Osteocyte (in vitro differentiated cells): ENCODE measurements around the gene JMJD7. TPM values are rescaled to one million over a fixed set of nuclear protein-coding genes. Genes with fewer than 3 reads are reported as not detected.
A peak's percentile ranks its signal among the peaks of the same experiment; 100 is the strongest.

Experiments used
- DNase-seq: peaks from one replicate; pipeline ENCODE4 v3.0.0; 2021; ENCODE audit warnings: mixed read lengths; ENCODE audit not compliant: unreplicated experiment; ENCODE audit errors: extremely low spot score
- H3K27ac Mint-ChIP-seq: one replicate; pipeline ENCODE4 v1.8.0; 2021; ENCODE audit warnings: mild to moderate bottlenecking, mixed read lengths; ENCODE audit not compliant: unreplicated experiment
- H3K27me3 Mint-ChIP-seq: one replicate; pipeline ENCODE4 v1.8.0; 2021; ENCODE audit warnings: mixed read lengths; ENCODE audit not compliant: unreplicated experiment
- H3K36me3 Mint-ChIP-seq: one replicate; pipeline ENCODE4 v1.8.0; 2021; ENCODE audit warnings: mixed read lengths; ENCODE audit not compliant: unreplicated experiment
- H3K4me1 Mint-ChIP-seq: one replicate; pipeline ENCODE4 v1.8.0; 2021; ENCODE audit warnings: mixed read lengths; ENCODE audit not compliant: unreplicated experiment
- H3K4me3 Mint-ChIP-seq: one replicate; pipeline ENCODE4 v1.8.0; 2021; ENCODE audit warnings: mild to moderate bottlenecking, moderate library complexity, mixed read lengths; ENCODE audit not compliant: unreplicated experiment
- H3K9me3 Mint-ChIP-seq: one replicate; pipeline ENCODE4 v1.8.0; 2021; ENCODE audit warnings: mixed read lengths; ENCODE audit not compliant: unreplicated experiment
- total RNA-seq: library from RNA; stranded (reverse); gene quantifications from 2 replicates; pipeline ENCODE4 v1.2.1, GENCODE V29; 2021
- TF ChIP-seq, protein P1 (sequence below): fragments of 200-600 bp; sonication (generic); IDR thresholded peaks from 2 replicates; pipeline ENCODE4 v1.5.0; 2021; ENCODE audit warnings: antibody characterized with exemption, mild to moderate bottlenecking, moderate library complexity

Gene JMJD7
- total RNA-seq, 1 donor from 2014 or later: 14.0 TPM

DNA sequence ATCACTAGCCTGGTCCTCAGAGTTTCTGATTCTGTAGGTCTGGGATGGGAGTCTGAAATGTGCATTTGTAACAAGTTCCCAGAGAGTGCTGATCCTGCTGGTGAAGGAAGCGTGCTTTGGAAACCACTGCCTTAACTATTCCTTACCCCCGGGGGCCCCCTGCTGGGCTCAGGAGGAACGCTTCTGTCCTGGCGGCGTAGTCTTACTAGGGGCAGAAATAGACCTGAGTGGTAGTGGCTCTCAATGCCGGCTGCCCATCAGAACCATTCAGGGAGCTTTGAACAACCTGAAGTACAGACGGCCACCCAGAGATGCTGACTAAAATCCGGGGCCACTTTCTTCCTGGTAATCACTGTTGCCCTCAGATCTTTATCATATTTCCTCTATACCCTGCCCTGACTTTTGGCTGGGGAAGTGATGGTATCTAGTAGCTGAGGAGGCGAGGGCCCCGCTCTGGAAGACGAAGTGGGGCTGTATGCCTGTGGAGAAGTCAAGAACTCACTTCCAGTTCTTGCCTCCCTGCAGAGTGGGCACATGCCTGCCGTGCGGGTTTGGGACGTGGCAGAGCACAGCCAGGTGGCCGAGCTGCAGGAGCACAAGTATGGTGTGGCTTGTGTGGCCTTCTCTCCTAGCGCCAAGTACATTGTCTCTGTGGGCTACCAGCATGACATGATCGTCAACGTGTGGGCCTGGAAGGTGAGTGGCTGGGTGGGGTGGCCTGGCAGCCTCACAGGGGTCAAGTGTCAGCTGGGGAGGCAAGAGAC lies 16.3 kb upstream of the JMJD7 start:
- Mint-ChIP-seq H3K27me3 (no peaks in the 10 kb centered on the region), H3K9me3 (no peaks in the 10 kb centered on the region), H3K27ac (no peak overlapping the region), H3K4me3 (no peak overlapping the region), H3K4me1 (peaks cover 5% of the 10 kb centered on the region), H3K36me3 (peaks cover 15% of the 10 kb centered on the region)
- peak; percentile 92 for DNase-seq
- TF ChIP-seq, protein P1, sequence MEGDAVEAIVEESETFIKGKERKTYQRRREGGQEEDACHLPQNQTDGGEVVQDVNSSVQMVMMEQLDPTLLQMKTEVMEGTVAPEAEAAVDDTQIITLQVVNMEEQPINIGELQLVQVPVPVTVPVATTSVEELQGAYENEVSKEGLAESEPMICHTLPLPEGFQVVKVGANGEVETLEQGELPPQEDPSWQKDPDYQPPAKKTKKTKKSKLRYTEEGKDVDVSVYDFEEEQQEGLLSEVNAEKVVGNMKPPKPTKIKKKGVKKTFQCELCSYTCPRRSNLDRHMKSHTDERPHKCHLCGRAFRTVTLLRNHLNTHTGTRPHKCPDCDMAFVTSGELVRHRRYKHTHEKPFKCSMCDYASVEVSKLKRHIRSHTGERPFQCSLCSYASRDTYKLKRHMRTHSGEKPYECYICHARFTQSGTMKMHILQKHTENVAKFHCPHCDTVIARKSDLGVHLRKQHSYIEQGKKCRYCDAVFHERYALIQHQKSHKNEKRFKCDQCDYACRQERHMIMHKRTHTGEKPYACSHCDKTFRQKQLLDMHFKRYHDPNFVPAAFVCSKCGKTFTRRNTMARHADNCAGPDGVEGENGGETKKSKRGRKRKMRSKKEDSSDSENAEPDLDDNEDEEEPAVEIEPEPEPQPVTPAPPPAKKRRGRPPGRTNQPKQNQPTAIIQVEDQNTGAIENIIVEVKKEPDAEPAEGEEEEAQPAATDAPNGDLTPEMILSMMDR: peak; percentile 88

DNA sequence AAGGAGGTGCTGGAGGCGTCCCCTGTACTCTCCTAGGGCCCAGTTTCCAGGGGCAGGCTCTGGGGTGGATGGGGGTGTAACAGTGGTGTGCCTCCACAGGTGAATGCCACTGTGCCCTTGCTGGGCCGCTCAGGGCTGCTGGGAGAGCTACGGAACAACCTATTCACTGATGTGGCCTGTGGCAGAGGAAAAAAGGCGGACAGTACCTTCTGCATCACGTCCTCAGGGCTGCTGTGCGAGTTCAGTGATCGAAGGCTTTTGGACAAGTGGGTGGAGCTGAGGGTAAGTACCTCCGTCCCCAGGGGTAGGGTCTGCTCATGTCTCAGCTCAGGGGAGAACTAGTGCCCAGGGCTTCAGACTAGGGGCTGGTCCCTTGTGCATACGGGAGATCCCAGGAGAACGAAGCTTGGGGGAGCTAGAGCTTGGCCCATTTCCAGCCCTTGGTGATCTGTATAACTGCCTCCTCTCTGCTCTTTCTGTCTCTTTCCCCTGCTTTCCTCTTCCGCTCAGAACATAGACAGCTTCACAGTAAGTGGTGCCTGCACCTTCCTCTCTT lies 15.0 kb upstream of the JMJD7 start:
- Mint-ChIP-seq H3K36me3 (peaks cover 26% of the 10 kb centered on the region), H3K9me3 (no peaks in the 10 kb centered on the region), H3K27ac (no peak overlapping the region), H3K27me3 (no peaks in the 10 kb centered on the region), H3K4me1 (peaks cover 1% of the 10 kb centered on the region), H3K4me3 (no peak overlapping the region)
- no peak for DNase-seq
- TF ChIP-seq, protein P1: no peak

DNA sequence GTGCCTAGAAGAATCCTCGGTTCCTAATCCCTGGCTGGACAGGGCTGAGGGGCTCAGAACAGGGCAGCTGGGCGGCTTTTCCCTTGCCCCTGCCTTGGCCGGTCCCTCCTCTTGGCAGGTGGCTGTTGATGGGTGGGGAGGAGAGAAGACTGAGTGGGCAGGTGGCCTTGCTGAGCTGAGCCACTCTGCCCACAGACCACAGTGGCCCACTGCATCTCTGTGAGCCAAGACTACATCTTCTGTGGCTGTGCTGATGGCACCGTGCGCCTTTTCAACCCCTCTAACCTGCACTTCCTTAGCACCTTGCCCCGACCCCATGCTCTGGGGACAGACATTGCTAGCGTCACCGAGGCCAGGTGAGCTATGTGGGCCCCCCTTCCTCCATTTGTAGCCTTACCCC lies 14.5 kb upstream of the JMJD7 start:
- Mint-ChIP-seq H3K27me3 (no peaks in the 10 kb centered on the region), H3K27ac (no peak overlapping the region), H3K36me3 (peaks cover 31% of the 10 kb centered on the region), H3K9me3 (no peaks in the 10 kb centered on the region), H3K4me1 (peaks cover 1% of the 10 kb centered on the region), H3K4me3 (no peak overlapping the region)
- TF ChIP-seq, protein P1: no peak
- no peak for DNase-seq

DNA sequence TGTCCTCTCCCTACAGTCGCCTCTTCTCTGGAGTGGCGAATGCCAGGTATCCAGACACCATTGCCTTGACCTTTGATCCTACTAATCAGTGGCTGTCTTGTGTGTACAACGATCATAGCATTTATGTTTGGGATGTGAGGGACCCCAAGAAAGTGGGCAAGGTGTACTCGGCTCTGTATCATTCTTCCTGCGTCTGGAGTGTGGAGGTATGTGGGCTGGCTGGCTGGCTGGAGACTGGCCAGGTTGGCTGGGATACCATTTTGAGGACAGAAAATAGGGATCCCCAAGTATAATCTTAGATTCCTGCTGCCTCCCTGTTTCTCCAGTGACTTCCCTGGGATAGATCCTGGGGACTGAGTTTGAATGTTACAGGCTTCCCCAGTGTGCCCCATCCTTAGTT lies 13.4 kb upstream of the JMJD7 start:
- Mint-ChIP-seq H3K9me3 (no peaks in the 10 kb centered on the region), H3K4me1 (no peaks in the 10 kb centered on the region), H3K27ac (no peak overlapping the region), H3K4me3 (no peak overlapping the region), H3K36me3 (peaks cover 40% of the 10 kb centered on the region), H3K27me3 (no peaks in the 10 kb centered on the region)
- TF ChIP-seq, protein P1: no peak
- DNase-seq: no peak

DNA sequence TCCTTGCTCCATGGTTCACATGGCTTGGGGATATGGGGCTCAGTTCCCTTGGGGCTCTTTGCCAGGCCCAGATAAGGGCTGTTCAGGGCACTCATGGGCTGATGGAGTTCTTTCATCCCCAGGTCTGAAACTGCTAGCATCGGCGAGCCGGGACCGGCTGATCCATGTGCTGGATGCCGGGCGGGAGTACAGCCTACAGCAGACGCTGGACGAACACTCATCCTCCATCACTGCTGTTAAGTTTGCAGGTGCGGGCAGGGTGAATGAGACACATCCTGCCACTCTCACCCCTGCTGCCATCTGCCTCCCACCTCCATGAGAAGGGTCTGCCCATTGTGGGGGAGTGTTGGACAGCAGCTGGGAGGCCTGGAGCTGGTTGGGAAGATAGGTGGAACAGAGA lies 11.1 kb upstream of the JMJD7 start:
- DNase-seq: no peak
- Mint-ChIP-seq H3K4me3 (no peak overlapping the region), H3K4me1 (no peaks in the 10 kb centered on the region), H3K27me3 (no peaks in the 10 kb centered on the region), H3K27ac (no peak overlapping the region), H3K36me3 (peaks cover 48% of the 10 kb centered on the region), H3K9me3 (no peaks in the 10 kb centered on the region)
- TF ChIP-seq, protein P1: no peak
